Stimulated activated CD8-positive, alpha-beta memory T cell treated with anti-CD3 and anti-CD28 coated beads, Interleukin-2, amount 100 ng/mL, for 1 hour (primary cell): ENCODE data around the gene OR9Q2.
"Not testable (repeated sequence)": the region's sequence is repeated elsewhere in the genome, so short reads cannot be mapped to it uniquely, and the experiment has no call there.

Experiments
- DNase-seq, 2 donors: peaks; one replicate each; pipeline ENCODE4 v3.0.0-alpha.2; 2020; ENCODE audit warnings: low read depth in 2 of 2

OR9Q2 gene, protein sequence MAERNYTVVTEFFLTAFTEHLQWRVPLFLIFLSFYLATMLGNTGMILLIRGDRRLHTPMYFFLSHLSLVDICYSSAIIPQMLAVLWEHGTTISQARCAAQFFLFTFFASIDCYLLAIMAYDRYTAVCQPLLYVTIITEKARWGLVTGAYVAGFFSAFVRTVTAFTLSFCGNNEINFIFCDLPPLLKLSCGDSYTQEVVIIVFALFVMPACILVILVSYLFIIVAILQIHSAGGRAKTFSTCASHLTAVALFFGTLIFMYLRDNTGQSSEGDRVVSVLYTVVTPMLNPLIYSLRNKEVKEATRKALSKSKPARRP

DNA sequence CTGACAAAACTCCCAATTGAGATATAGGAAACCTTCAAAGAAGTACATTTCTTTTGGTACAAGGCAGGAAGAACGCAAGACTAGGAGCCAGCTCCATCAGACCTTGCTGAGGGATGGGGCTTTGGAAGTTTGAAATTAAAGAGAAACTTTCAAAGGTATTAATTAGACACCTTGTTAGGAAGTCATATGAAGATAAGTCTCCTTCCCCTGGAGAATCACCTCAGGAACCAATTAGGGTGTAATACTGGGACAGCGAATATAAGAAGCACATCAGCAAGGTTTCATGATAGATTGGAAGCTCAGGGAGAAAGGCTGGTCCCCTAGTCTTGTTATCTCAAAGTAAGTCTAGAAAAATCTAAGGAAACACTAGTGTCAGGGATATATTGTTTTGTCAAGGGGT lies at the start of gene OR9Q2:
OR9Q2 (plus strand) TSS at position 301 of the 400 bp plus-strand sequence. CDS start 1,421 bp downstream, outside the sequence.
- no peak for DNase-seq

DNA sequence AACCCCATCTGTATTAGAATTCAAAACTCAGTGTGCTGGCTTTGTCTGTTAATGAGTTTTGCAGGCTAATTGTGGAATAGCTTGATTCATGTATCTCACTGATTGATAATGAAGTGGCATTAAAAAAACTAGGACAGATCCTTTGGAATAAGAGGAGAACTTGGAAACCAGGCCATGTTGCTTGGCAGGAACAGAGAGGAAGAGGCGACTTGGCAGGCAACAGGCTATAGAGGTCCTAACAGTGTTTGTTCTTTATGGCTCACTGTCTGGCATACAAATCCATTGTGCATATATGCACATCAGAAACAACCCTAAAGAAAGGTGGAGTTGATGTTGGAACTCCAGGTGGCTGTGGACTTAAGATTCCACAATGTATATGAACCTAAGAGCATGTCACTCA lies 46.1 kb upstream of the OR9Q2 start:
- no peak for DNase-seq

DNA sequence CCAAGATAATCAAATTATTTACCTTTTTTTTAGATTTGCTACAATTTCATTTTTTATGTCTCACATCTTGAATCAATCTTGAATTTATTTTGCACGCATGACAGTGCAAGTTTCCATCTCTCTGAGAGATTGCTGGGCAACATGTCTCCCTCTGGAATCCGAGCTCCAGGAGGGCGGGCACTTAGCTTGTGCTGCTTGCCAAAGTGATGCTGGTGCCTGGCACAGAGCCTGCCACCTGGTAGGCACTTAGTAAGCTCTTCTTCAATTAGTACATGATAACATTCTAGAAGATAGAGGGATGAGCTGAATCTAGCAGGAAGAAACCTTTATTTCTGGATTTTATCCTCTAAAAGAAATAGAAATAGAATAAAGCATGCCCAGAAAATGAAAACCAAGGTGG lies 36.1 kb upstream of the OR9Q2 start:
- DNase-seq, result no peak

DNA sequence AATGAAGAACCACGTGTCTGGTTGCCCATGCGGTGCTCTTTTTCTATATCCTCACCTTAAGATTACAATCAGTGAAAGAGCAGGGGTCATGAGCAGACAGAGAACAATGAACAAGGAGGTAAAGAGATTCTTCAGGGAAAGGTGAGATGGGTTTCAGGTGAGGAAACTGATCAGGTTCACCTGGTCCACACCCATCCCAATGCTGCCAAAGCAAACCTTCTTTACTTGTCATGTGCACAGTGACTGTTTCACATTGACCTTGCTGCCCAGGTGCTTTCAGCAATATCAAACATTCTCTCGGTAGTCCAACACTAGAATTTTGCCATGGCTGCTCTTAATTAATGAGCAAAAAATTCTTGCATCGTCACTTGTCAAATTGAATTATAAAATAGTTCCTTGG lies 24.5 kb upstream of the OR9Q2 start:
- no peak for DNase-seq

DNA sequence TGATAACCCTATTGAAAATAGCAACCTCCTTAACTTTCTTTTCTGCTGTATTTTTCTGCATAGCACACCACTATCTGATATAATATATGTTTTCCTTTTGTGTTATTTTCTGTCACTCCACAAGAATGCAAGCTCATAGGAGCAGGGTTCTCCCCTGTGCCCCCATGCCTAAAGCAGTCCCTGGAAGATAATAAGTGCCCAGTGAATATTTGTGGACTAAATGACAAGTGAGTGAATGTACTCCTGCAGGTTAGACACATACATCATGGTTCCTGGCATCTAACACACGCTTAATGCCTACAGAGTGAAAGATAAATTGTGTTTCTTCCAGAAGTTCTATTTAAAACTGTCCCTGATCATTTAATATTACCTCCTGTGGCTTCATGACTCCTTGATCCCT lies 23.9 kb upstream of the OR9Q2 start:
- no peak for DNase-seq

DNA sequence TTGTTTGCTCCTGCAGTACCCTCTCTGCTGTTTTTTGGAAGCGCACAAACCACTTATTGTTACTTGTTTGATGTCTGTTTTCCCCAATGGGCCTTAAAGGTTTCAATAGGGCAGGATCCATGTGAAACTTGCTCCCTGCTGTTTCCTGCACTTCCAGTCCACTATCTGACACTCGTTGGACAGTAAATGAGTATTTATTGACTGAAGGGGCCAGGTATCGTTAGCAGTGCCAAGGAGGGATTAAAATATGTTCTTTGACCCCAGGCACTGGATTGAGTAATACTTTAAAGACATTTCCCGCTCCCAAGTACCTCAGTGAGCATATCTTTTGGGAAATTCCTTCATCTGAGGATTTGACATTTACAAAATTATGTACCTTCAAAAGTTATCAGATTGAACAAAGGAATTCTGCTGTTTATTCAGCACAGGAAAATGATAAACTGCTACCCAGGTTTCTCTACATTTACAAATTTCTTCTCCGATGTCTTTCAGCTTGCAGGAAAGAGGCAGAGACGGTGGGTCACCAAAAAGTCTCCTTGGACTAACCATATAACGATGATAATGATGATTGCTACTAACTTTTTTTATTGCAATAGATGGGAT lies 23.3 kb upstream of the OR9Q2 start:
- no peak for DNase-seq

DNA sequence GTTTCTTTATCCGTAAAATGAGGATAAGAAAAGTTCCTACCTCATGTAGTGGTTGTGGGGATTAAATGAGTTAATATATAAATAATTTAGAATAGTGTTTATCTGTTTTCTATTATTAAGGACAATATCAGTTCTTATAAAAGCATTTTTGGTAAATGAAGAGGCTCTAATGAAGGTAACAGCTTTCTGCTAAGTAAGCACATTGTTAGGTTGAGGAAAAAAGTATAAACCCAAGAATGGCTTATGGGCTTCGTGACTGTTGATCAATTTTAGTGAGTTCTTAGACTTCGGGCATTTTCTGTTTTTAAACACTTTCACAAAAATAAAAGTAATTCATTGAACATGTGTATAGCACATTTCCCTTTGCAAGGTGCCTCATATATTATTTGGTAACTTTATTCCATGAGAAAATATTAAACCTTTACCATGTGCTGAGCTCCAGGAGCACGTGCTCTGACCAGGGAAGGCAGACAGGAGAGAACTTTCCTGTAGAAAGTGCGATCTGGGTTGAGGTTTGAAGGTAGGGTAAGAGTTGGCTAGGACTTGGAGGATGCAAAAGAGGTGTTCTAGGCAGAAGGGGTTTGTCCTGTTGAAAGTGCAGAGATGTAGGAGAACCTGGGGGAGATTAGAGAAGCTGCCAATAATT lies 11.3 kb upstream of the OR9Q2 start:
- DNase-seq, result no peak

DNA sequence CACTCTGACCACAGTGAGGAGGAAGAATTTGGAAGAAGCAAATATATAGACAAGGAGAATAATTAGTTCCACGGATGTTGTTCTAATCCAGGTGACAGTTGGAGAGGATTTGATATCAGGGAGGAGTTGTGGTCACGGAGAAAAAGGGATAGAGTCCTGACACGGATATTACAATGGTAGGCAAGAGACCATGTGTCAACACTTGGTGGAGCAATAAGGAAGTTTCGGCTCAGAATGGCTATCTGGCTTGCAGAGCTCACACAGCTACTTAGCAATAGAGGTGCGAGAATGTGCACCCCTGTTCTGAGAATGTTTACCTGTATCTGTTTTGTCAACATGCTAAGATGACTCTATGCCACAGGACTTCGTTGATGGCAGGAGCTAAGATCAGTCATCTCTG lies 10.4 kb upstream of the OR9Q2 start:
- no peak for DNase-seq

DNA sequence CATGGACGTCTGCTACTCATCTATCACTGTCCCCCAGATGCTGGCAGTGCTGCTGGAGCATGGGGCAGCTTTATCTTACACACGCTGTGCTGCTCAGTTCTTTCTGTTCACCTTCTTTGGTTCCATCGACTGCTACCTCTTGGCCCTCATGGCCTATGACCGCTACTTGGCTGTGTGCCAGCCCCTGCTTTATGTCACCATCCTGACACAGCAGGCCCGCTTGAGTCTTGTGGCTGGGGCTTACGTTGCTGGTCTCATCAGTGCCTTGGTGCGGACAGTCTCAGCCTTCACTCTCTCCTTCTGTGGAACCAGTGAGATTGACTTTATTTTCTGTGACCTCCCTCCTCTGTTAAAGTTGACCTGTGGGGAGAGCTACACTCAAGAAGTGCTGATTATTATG lies 9.2 kb upstream of the OR9Q2 start:
- no peak for DNase-seq

DNA sequence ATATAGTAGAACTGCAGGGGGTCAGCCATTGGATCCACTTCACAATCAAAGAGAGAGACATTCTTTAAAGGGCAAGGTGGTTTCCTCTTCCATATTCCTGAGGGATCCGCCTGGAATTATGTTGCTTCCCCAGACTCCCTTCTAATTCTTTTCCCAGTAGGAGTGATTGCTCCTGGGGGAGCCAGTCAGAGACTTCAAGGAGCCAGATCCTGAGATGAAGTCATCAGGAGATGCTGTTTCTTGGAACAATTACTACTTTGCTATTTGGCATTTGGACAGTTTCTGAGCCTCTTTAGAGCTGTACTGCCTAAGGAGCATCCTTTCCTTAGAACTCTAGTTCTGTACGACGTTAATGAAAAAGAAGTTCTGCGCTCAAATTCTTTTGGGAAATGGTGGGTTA lies 1.9 kb upstream of the OR9Q2 start:
- no peak for DNase-seq

DNA sequence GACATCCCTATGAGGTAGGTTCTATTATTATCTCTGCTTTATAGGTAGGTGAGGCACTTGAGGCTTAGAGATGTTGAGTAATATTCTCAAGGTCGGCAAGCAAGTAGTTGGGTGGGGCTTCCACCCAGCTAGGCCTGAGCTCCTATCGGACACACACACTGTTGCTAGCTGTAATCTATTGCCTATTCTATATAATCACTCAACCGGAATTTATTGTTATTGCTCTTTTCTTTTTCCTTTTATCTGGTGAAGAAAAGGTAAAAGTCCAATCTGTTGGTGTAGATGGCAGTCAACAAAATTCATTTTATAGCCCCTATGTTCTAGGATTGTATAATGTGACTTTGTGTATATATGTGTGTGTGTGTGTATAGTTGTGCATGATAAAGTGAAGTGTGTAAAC lies 3.4 kb downstream of the OR9Q2 start:
- DNase-seq, result no peak

DNA sequence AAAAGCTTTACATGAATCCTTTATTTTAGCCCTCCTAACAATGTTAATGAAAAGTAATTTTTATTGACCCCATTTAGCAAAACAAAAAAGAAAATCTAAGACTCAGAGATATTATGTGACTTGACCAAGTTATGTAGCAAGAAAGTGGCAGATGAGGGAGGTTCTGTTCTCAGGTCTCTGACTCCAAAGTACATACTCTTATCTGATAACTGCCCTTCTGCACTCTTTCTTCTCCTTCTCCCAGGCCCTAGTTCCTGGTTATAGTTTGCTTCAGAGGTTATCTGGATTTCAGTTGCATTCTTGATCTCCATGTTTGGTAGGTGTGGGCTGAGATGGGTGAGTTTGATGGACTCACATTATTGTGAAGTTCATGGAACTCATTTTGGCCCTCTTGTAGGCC lies 4.5 kb downstream of the OR9Q2 start:
- no peak for DNase-seq

DNA sequence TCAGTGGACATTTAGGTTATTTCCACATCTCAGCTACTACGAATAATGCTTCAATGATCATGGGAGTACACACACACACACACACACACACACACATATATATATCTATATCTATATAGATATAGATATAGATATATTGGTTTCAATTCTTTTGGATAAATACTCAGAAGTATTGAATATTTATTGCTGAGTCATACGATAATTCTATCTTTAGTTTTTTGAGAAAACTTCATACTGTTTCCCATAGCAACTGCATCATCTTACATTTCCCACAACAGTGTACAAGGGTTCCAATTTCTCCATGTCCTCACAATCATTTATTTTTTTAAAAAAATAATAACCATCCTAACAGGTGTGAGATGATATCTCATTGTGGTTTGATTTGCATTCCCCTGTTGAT lies 7.1 kb downstream of the OR9Q2 start:
- no peak for DNase-seq

DNA sequence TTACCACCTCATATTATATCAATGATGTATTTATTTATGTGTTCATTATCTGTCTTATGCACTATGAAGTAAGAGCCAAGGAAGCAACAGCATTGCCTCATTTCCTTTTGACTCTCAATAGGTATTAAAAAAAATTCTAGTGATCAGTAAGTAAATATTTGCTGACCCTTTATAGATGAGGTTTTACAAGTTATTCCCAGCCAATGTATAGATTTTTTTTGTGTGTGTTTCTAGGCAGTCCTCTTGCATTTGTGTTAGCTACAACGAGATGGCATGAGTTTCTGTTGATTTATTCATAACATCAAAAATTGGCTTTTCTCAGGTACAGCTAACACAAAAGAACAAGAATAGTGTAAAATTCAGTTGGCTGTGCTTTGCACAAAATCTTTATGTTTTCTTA lies 10.4 kb downstream of the OR9Q2 start:
- no peak for DNase-seq

DNA sequence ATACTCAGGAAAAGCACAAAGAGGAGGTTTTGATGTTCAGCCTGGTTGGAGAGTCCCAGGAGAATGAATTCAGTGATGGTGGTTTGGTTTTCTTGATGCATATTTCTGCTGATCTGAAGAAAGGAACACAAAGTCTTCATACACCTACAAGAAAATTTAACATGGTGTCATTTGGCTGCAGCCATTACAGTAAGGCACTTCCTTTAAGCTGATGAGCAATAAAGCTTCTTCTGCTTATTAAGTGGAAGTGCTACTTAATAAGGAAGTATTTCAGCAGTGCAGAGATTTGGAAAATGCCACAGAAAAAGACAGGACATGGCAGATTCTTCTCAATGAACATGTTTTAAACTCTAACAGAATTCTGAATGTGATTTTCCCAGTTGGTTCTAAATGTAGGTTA lies 15.2 kb downstream of the OR9Q2 start, which contains the start of gene OR1S2:
OR1S2 (minus strand) TSS at position 101 of the 400 bp plus-strand sequence; CDS start at position 101, 0 bp downstream.
- no peak for DNase-seq

DNA sequence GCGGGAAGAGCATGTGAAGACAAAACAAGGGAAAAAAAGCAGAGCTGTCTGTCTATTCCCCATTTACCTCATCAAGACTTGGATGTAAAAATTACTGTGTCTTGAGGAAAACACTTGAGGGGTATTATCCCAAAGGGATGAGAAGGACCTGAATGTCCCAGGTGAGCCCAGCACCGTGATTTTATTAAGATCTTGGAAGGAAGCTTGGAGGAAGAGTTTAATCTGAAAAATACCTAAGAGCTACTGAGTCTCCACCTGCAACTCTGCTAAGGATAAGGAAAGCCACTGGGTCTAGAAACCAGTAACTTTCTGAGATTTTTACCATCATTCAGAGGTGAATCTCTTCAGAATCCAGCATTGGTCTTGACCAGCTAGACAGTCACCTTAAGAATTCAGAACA lies 23.6 kb downstream of the OR9Q2 start, which contains the start of gene OR1S1:
OR1S1 (plus strand) TSS at position 301 of the 400 bp plus-strand sequence.
- not testable (repeated sequence) for DNase-seq

DNA sequence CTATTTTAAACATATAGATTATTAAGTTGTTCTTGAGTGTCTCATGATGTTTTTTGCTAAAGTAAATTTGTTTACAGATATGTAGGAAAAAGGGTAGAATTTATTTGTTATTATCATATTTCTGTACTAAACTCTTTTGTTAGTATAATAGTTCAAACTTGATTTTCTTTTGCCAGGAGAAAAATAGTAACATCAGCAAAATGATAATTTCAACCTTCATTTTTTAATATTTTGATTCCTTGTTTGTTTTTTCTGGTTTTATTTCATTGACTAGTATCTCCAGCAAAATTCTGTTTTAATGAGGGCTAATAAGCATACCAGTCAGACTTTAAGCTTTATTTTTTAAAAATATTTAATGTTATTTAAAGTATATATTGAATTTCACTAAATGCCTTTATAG lies 27.6 kb downstream of the OR9Q2 start:
- DNase-seq, result no peak

DNA sequence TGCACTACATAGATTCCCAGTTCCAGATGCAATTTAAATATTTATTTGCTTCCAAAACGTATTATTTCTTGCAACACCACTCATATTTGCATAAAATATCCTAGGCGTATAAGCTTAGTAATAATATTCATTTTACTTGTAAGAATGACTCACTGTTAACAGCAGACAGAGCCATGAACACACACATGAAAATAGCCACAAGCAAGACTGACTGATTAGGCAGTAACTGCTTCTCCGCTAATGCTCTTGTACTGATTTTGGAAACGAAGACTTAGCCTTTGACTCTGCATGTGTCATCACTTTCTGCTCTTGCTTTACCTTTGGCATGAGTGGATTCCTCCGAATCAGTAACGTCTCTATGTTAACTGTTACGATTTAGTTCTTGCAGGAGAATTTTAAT lies 33.9 kb downstream of the OR9Q2 start:
- DNase-seq, result no peak

DNA sequence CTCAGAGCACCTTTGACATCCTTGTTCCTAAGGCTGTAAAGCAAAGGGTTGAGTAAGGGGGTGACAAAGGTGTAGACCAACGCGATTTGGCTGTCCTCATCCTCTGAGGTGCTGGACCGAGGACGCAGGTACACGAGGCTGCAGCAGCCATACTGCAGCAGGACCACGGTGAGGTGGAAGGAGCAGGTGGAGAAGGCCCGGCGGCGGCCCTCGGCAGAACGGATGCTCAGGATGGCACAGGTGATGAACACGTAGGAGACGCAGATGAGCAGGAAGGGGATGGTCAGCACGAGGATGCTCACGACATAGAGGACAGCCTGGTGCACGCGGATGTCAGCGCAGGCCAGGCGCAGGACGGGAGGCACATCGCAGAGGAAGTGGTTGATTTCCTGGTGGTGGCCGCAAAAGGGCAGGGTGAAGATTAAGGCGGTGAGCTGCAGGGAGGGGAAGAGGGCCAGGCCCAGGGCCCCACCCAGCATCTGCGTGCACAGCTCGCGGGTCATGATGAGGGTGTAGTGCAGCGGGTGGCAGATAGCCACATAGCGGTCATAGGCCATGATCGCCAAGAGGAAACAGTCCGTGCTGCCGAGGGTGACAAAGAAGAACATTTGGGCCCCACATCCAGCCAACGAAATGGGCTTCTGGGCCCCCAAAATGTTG lies 39.2 kb downstream of the OR9Q2 start:
- no peak for DNase-seq
